ENCODE measurements around the gene SLC7A7.
"Not testable (repeated sequence)": the region's sequence is repeated elsewhere in the genome, so short reads cannot be mapped to it uniquely, and the experiment has no call there.

Gene SLC7A7

GRCh38 chr14:22814941-22815713 lies at the start of gene SLC7A7:
TSS of gene SLC7A7 (minus strand) at chr14:22815435. CDS start at chr14:22813398, 2,037 bp downstream.
- DNase-seq (ENCODE audit: low spot score) = no peak

- DNase-seq (ENCODE audit: low spot score) = no peak
Measured at GRCh38 chr14:22864979-22865378, 49.7 kb upstream of the SLC7A7 start.

GRCh38 chr14:22861651-22862050 lies 46.4 kb upstream of the SLC7A7 start:
- no peak for DNase-seq (ENCODE audit: low spot score)

- DNase-seq (ENCODE audit: low spot score) = not testable (repeated sequence)
Measured at GRCh38 chr14:22860377-22860776, 45.1 kb upstream of the SLC7A7 start.

GRCh38 chr14:22856428-22856827 lies 41.2 kb upstream of the SLC7A7 start:
- no peak for DNase-seq (ENCODE audit: low spot score)

GRCh38 chr14:22854963-22855724 lies 39.9 kb upstream of the SLC7A7 start:
- DNase-seq (ENCODE audit: low spot score) = no peak

GRCh38 chr14:22854296-22854695 lies 39.1 kb upstream of the SLC7A7 start:
- not testable (repeated sequence) for DNase-seq (ENCODE audit: low spot score)

GRCh38 chr14:22852940-22853767 lies 37.9 kb upstream of the SLC7A7 start:
- peak; percentile 74 for DNase-seq (ENCODE audit: low spot score)

- no peak for DNase-seq (ENCODE audit: low spot score)
Measured at GRCh38 chr14:22852599-22852939, 37.3 kb upstream of the SLC7A7 start.

- DNase-seq (ENCODE audit: low spot score) = not testable (repeated sequence)
Measured at GRCh38 chr14:22852178-22852577, 36.9 kb upstream of the SLC7A7 start.

- peak; percentile 64 for DNase-seq (ENCODE audit: low spot score)
Measured at GRCh38 chr14:22850944-22851764, 35.9 kb upstream of the SLC7A7 start.

- DNase-seq (ENCODE audit: low spot score) = no peak
Measured at GRCh38 chr14:22849212-22849819, 34.1 kb upstream of the SLC7A7 start.

- DNase-seq (ENCODE audit: low spot score) = no peak
Measured at GRCh38 chr14:22848351-22849164, 33.3 kb upstream of the SLC7A7 start.

- no peak for DNase-seq (ENCODE audit: low spot score)
Measured at GRCh38 chr14:22847661-22848341, 32.6 kb upstream of the SLC7A7 start.

- no peak for DNase-seq (ENCODE audit: low spot score)
Measured at GRCh38 chr14:22846811-22847307, 31.6 kb upstream of the SLC7A7 start.

GRCh38 chr14:22845821-22846625 lies 30.8 kb upstream of the SLC7A7 start:
- no peak for DNase-seq (ENCODE audit: low spot score)

GRCh38 chr14:22845103-22845394 lies 29.8 kb upstream of the SLC7A7 start:
- DNase-seq (ENCODE audit: low spot score) = no peak

GRCh38 chr14:22844221-22845102 lies 29.2 kb upstream of the SLC7A7 start:
- DNase-seq (ENCODE audit: low spot score) = no peak
